Measurements from ENCODE around the gene LTN1.
"Not testable (repeated sequence)": the region's sequence is repeated elsewhere in the genome, so short reads cannot be mapped to it uniquely, and the experiment has no call there.

LTN1 gene

DNA sequence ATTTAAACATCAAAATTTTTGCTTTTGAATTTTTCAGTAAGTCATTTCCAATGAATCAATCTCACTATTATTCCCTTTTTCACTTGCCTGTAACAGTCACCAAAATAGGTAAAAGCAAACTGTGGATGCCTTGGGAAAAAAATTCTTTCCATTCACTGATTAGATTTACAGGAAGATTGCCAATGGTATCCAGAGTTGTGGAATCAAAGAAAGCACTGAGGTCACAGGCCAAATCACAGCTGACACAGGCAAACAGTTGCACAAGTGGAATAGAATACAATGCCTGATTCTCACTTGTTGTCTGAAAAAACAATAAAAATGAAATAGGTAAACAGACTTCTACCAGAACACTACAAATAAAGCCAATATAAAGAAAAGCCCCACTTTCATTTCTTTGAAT lies 48.4 kb downstream of the LTN1 start:
- TF ChIP-seq CTCF (IDR thresholded peaks at IDR 0.05), result no peak
- no peak for DNase-seq (ENCODE audit: low spot score)
- no peak overlapping the region for H3K27ac ChIP-seq
- no peak overlapping the region for H3K4me3 ChIP-seq

- Histone ChIP-seq H3K4me3 (no peak overlapping the region), H3K27ac (no peak overlapping the region)
- DNase-seq (ENCODE audit: low spot score), result no peak
- no peak for TF ChIP-seq CTCF (IDR thresholded peaks at IDR 0.05)
These were observed 49.0 kb downstream of the LTN1 start for GRCh38 chr21:28943631-28944030.

DNA sequence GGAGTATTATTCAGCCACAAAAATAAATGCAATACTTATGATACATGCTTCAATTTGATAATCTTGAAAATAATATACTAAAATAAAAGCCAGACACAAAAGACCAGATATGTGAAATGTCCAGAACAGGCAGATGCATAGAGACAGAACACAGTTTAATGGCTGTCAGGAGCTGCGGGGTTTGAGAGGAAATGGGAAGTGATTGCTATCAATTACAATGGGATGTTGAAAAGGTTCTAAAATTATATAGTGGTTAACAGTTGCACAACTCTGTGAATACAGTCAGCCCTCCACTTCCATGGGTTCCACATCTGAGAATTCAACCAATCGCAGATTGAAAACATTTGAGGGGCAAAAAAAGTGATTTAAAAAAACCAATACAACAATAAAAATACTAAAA lies 54.0 kb downstream of the LTN1 start:
- Histone ChIP-seq H3K27ac (no peak overlapping the region), H3K4me3 (no peak overlapping the region)
- DNase-seq (ENCODE audit: low spot score), result no peak
- no peak for TF ChIP-seq CTCF (IDR thresholded peaks at IDR 0.05)

GRCh38 chr21:28937737-28938136 lies 54.9 kb downstream of the LTN1 start:
- no peak overlapping the region for H3K4me3 ChIP-seq
- DNase-seq (ENCODE audit: low spot score), result no peak
- no peak for TF ChIP-seq CTCF (IDR thresholded peaks at IDR 0.05)
- no peak overlapping the region for H3K27ac ChIP-seq

- Histone ChIP-seq H3K27ac (no peak overlapping the region), H3K4me3 (no peak overlapping the region)
- TF ChIP-seq CTCF (IDR thresholded peaks at IDR 0.05), result no peak
- DNase-seq (ENCODE audit: low spot score), result no peak
These were observed 56.0 kb downstream of the LTN1 start for GRCh38 chr21:28936721-28937120.

- no peak for TF ChIP-seq CTCF (IDR thresholded peaks at IDR 0.05)
- Histone ChIP-seq H3K27ac (no peak overlapping the region), H3K4me3 (no peak overlapping the region)
- DNase-seq (ENCODE audit: low spot score), result no peak
These were observed 56.6 kb downstream of the LTN1 start for GRCh38 chr21:28936036-28936435.

GRCh38 chr21:28932717-28933116 lies 60.0 kb downstream of the LTN1 start:
- no peak for DNase-seq (ENCODE audit: low spot score)
- Histone ChIP-seq H3K4me3 (no peak overlapping the region), H3K27ac (no peak overlapping the region)
- TF ChIP-seq CTCF (IDR thresholded peaks at IDR 0.05), result no peak

GRCh38 chr21:28931708-28932372 lies 60.8 kb downstream of the LTN1 start:
- H3K27ac ChIP-seq; DNase-seq (ENCODE audit: low spot score); H3K4me3 ChIP-seq: not testable (repeated sequence)
